Activated CD4-positive, alpha-beta T cell treated with anti-CD3 and anti-CD28 coated beads, Interleukin-2, Interleukin-4, amounts not matched to agents 100 ng/mL and 50 ng/mL, durations not matched to agents 16 hours and 8 hours (primary cell): Measurements from ENCODE around the gene PNMA1.

Source experiments
- DNase-seq: peaks from one replicate; pipeline ENCODE4 v3.0.0-alpha.2; 2020; ENCODE audit warnings: low spot score

Gene PNMA1

DNA sequence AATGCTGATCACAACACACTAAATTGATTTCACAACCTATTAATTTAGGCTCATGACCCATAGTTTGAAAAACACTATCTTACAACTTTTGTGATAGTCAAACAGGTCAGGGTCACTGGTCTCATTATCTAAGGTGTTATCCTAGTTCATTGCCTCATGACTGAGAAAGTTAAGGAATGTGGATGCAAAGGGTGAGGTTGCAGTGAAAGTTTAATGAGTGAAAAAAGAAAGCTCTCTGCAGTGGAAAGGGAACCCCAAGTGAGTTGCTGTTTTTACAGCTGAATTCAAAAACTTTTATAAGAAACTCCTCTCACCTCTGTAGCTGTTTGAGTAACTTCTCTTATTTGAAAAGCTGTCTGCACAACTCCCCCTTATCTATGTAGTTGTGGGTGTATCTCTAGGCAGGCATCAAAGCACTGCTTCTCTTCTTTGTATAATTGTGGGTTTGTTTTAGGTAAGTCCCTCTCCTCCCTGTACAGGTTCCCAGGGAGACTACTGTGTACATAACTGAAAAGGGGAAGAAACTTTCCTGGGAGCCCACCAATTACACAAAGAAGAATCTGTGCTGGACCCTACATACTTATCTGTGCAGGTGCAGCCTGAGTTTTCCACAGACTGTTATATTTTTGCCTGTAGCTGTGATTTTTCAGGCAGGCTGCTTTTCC is 50.5 kb downstream of the PNMA1 start:
- DNase-seq = no peak

DNA sequence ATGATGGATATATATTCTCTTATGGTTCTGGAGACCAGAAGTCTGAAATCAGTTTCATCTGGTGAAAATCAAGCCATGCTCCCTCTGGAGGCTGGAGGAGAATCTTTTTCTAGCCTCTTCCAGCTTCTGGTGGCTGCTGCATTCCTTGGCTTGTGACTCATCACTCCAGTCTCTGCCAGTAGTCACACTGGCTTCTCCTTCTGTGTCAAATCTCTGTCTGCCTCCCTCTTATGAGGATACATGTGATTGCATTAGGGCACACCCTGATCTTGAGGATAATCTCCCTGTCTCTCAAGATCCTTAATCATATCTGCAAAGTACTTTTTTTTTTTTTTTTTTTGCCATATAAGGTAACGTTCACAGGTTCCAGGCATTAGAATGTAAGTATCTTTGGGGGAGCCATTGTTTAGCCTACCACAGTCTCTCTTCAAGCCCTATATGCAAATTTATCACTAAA is 51.7 kb downstream of the PNMA1 start:
- DNase-seq = no peak

DNA sequence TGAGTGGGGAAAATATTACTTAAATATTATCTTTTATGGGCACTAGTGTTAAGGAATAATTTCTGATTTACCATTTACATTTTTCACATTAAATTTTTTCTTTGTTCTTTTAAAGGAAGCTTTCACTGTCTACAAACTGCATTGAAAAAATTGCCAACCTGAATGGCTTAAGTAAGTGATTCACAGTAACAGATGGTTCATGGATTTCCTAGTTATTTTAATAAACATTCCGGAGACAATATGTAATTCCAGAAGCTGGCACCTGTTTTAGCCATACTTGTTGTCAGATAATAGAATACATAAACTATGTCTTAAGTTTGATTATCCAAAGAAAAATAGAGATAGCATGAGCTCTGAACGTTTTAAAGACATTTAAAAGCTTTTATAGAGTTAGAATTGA is 52.3 kb downstream of the PNMA1 start:
- DNase-seq = no peak
